Superior temporal gyrus (tissue), 1 donor: ENCODE data around the gene HOXC5.

Experiments used
- DNase-seq: peaks from one replicate; pipeline ENCODE4 v3.0.0-alpha.2; 2016; ENCODE audit errors: extremely low spot score

HOXC5 gene

DNA sequence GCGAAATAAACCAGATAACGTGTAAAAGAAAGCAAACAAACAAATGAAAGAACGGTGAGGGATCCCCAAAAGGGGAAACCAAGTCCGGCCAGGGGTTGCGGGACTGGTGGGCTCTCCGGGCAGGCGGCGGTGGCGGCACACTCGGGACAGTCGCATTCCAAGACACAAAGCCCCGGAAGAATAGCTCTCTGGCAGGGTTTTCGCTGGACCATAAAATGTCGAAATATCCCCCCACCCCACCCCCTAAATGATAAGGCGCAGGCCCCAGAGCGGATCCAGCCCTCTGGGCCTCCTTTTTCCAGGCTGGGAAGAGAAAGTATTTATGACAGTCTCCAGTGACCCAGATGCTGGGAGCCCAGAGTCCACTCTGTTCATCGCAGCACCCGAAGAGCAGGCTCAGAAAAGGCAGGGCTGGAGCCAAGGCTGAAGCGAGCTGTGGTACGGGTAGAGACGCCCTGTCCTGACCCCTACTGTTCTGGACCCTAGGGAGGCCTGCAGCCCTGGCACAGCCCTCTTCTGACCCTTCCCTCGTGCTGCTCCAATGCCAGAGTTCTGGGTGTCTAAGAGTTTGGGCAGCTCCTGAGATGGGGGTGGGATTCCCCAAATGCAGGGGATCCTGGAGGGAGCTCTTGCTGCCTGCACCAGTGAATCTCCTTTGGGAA, 26.2 kb upstream of the HOXC5 start:
- no peak for DNase-seq

DNA sequence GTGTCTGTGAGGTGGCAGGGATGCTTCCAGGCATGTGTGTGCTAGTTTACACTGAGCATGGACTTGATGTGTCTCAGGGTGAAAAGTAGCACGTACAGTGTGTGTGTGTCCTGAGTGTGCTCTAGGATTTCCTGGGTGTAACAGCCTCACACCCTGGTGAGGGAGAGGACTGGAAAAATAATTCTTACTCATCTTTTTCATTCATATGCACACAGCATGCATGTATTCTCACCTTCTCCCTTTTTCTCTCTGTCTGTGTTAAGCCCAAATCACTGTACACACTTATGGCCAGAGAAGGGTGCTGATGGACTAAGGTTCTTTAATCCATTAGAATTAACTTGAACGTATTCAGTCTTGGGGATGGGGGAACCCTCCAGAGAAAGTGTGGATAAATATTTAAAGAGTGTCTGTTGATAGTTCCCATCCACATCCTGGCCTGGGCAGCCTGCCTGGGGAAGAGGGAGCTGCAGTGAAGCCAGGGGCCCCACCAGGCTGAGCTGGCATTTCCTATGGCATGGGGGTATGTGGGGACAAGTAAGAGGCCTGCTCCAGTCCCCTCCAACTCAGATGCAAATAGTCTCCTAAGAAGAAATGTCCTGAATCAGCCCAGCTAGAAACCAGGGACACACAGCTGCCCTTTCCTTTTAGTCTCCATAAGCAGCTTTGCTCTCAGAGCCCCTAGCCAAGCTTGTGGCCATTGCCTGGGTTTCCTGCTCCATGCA, 25.2 kb upstream of the HOXC5 start:
- no peak for DNase-seq

DNA sequence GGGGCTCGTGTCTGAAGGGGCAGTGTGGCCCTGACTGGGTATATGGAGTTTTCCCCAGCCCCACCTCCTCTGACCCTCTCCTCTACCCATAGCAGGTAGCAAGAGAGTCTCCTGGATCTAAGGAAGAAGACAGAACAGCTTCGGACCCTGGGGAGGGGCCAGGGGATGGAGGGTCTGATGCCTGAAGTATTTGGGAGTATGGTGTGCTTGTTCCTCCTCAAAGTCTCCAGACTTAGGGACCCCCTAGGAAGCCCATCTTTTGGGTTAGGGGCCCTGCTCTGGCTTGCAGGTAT, 24.6 kb upstream of the HOXC5 start:
- DNase-seq = no peak

DNA sequence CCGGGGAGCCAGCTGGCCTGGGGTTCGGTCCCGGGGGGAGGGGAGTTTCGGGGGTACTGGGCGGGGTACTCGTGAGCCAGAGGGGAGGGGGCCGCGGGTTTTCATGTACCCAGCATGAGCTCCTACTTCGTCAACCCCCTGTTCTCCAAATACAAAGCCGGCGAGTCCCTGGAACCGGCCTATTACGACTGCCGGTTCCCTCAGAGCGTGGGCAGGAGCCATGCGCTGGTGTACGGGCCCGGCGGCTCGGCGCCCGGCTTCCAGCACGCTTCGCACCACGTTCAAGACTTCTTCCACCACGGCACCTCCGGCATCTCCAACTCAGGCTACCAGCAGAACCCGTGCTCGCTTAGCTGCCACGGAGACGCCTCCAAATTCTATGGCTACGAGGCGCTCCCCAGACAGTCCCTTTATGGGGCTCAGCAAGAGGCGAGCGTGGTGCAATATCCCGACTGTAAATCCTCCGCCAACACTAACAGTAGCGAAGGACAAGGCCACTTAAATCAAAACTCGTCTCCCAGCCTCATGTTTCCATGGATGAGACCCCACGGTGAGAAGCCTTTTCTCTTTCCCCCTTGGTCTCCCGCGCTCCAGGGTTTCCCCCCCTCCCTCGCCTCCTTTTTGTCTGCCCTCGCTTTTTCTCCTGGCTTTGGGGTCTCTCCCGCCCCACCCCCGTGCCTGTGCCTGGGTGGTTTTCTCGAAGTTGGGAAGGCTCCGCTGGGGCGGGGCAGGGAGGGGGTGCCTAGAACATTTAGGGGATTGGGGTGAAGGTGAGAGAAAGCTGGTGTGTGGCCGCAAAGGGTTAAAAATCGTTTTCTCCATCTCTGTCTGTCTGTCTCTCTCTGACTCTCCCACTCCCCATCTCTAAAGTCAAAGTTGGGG, 23.4 kb upstream of the HOXC5 start:
- no peak for DNase-seq

DNA sequence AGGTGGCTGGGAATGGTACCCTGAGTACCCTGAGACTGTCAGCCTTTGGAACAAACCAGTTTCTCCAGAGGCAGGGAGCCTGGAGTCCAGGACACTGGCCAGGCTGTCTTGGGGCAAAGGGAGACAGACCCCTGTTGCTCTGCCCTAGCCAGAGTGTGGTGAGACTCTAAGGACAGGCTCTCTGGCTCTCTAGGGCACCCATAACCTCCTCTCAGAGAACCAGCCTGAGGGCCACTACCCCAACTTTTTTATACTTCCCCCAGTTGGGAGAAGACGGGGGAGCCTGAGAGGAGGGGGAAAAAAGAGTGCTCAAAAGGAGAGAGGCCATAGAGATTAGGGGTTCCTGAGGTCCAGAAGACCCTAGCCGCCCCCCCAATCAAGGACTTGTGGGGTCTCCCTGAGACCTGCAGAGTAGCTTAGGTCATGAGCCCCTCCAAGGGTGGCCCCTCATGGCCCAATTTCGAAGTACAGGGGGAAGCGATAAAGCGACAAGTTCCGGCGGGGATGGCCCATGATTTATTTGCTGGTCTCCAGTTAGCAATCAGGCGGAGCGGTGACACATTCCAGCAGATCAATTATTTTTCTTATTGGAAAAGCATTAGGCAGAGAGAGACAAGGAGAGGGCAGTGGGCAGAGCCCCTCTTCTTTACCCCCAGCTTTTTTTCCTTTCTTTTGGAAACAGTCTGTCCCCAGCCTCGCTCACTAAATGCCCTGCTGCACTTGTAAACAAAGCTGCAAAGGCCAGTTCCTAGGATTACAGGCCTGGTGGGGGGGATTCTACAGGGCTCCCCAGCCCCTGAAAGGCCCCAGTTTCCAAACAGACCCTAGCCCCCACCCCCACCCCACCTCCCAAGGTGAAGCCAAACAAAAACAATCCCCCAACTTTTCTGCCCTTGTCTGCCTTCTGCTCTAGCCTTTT, 22.5 kb upstream of the HOXC5 start:
- no peak for DNase-seq

DNA sequence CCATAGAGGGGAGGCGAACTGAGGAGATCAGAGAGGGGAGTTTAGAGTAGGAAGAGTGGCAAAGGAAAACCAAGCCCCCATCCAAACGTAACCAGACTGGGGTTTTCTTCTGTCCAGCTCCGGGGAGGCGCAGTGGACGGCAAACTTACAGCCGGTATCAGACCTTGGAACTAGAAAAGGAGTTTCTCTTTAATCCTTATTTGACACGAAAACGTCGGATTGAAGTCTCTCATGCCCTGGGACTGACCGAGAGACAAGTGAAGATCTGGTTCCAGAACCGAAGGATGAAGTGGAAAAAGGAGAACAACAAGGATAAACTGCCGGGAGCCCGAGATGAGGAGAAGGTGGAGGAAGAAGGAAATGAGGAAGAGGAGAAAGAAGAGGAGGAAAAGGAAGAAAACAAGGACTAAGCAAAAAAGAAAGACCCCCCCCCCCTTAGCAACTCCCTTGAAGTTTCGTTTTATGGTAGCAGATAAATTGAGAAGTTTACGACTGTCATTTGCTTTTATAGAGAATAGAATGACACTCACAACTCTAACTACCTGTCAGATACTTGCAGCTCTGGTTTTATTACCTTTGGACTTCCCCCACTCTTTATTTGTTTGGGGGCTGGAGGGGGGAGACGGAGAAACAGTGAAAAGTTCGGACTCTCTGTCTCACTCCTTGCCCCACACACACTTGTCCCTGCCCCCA, 21.7 kb upstream of the HOXC5 start:
- DNase-seq = no peak

DNA sequence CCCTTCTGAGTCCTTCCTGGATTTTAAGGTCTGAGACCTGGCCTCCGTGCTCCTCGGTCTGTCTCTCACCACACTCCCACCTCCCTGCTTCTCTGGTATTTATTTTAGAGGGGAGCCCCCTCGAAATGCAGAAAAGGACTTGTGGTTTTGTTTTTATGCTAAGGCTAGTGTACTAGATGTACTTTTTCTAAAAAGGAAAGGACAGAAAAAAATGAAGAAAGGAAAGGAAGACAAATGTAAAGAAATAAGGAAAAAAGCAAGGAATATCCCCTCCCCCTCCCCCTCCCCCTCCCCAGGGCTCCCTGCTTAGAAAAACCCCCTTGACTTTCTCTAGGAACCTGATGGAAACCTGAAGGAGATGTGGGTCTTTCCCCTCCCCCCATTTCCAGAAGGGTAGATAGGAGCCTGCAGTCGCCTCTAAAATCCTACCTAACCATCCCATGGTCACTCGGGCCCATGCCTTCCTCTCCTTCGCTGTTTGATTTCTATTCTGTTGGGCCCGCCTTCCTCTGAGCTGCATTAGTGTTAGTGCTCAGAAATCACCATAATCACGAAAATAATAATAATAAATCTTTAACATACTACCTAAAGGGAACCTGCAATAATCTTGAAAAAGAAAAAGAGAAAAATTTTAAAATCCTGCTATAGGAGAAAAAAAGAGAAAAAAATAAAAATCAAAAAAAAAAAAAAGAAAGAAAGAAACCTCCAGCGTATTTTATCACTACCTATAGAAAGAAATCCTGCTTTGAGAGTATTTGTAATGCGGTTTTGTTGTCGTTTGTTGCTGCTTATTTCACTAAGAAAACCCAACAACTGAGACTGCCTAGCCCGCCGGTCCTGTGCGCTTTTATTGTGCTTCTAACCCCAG, 21.0 kb upstream of the HOXC5 start:
- DNase-seq = no peak

DNA sequence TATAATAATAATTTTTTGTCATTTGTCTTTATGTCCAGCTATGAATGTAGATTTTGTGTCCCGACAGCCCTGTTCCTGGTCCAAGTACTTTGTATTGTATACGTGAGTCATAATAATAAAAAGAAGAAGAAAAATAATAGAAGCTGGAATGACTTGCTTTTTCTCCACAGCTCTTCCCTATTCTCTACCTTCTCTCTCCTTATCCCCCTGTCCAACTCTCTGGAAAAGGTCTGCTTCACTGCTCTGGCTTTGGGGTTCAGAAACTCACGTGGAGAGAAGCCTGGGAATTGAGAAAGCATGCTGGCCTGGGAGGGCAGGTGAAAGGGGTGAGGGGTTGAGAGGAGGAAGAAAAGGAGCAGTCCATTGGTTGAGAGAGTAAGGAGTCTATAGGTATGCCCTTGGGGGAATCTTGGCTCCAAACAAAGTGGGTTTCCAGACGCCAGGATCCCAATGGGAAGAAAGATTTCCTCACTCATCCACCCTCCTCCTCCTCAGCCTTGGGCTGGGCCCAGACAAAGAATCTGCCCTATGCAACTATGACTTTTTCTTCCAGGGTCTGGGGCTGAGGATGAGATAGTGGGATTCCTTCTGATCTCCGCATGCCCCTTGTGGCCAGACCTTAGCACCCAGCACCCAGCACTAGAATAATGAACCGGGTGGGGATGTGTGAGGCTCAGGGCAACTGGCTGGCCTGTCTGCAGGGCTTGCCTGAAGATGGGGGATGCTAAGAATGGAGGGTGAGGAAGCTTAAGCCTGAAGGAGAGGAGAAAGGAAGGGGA, 20.0 kb upstream of the HOXC5 start:
- DNase-seq = no peak

DNA sequence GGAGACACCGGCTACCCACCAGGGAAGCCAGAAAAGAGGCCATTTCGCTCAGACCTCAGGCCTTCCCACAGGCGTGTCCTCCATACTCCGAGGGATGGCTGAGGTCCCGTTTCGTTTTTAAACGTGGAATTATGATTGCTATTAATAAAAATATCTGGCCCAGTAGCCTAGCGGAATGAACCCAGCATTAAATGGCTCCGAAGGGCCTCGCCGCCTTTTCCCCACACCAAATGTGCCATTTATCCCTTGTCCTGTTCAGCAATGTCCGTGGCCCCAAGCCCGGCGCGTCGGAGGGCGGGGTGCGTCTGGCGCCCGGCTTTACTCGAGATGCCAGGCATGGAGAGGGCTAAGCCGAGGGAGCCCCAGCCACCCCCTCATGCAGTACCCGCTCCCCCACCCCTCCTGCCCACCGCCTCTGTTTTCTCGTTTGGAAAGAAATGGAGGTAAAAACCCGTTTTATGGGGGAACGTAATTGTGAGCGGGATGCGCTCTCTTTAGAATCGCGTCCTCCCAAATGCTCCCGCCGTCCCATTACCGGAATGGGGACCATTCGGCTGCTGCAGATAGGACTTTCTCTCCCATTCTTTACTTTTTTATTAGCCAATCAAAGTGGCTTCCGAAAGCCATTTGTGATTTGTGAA, 18.4 kb upstream of the HOXC5 start:
- no peak for DNase-seq

DNA sequence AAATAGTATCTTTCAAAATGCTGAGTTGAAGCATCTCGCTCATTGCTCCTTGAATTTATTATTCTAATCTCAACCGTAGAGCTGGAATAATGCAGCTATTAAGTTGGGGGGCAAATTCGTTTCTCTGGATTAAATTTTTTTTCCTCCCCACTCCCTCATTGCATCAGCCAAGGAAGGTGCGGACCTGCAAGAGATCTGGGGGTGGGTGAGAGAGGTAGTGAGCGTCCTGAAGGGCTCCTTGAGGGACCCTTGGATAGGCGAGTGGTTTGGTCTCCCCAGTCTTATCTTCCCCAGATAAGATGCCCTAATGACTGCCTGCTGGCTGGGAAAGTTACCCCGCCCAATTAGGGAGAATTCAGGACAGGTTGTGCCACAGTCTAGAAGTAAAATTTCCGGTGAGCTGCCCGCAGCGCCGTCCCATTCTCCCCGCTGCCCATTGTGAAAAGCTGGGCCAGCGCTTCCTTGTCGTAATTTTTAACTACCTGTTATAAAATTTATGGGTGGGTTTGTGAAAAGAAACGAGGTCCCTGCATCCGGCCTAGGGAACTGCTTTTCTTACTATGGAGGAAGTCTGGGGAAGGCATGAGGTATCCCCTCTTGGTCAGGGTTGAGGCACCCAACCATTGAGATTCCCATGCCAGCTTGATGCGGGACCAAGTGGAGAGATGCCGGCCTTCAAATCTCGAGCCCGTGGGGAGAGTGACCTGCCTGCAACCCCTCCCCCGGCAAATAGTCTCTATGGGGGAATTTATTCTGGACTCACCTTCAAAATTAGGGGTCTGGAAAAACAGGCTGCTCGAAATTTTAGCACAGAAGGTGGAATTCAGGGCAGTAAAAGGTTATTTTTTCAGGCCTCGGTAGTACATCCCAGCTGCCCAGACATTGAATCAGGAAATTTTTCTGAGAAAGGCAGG, 17.6 kb upstream of the HOXC5 start:
- no peak for DNase-seq

DNA sequence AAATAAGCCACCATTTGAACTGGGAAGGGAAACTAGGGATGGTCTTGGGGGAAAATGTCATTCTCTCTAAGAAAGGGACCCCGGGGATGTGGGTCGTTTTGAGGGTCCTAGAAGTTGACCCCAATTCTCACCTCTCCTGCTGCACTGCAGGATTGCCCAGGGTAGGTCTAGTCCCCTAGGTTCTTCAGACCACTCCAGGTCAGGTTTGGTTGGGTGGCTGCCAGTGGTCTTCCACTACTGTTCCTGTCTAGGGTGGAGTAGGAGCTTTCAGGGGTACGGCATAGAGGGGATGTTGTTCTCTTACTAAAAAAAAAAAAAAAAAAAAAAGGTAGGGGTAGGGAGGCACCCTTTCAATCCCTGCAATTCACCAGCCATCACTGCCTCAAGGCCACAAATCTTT, 16.8 kb upstream of the HOXC5 start:
- no peak for DNase-seq

DNA sequence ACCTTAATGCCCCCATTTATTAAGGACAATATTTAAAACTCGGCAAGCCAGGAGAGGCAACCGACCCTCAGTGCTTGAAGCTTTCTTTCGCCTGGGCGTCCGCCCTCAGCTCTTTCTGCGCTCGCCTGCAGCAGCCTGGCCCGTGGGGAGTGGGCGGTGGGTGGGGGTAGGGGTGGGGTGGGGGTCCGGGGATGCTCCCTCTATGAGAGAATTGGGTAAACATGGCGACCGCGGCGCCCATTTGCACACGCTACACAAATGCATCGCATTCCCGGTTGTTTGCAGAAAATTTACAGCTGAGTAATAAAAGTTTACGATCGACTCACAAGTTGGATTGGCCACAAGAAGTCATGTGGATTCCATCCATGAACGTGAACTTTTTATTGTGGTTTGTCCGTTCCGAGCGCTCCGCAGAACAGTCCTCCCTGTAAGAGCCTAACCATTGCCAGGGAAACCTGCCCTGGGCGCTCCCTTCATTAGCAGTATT, 16.3 kb upstream of the HOXC5 start:
- DNase-seq = no peak

DNA sequence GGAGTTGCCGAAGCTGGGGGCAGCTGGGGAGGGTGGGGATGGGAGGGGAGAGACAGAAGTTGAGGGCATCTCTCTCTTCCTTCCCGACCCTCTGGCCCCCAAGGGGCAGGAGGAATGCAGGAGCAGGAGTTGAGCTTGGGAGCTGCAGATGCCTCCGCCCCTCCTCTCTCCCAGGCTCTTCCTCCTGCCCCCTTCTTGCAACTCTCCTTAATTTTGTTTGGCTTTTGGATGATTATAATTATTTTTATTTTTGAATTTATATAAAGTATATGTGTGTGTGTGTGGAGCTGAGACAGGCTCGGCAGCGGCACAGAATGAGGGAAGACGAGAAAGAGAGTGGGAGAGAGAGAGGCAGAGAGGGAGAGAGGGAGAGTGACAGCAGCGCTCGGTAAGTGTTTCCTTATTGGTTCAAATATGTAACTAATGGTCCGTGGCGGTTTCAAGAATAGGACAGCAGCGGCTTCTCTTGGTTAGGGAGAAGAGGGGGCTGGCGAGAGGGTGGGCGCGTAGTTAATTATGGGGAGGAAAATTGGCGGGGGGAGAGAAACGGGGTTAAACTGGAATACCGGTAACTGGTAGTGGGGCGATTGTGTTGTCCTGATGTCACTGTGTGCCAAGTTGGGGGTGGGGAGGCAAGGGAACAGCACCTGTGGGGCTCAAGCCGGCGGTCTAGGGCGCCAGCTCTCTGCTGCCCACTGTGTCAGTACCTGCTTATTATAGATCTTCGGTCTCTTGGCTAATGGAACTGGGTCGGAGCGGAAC, 15.6 kb upstream of the HOXC5 start:
- DNase-seq = no peak

DNA sequence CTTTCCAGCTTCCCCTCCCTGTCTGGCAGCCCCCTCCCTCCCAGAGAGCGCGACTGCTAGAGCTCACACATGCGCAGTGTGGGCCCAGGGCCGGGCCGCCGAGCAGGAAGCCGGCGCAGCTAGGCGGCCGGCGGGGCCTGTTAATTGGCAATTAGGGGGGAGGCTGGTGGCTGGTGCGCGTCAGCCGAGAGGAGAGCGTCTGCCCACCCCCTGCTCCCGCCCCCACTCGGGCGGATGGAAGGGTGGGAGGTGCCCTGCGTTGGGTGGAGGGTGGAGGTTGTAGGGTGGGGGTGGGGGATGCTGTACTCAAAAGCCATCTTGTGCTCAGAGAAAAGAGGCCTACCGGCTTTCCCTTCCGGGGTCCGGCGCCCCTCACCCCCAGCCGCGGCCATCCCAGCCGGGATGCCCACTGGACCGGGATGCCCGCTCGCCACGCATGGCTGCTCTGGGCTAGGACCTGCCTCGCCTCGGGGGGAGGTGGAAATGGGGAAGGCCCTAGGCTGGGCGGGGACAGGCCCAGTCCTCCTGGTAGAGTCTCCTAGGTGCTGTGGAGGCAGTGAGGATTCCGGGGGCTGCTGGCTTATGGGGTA, 14.9 kb upstream of the HOXC5 start:
- DNase-seq = peak; percentile 17

DNA sequence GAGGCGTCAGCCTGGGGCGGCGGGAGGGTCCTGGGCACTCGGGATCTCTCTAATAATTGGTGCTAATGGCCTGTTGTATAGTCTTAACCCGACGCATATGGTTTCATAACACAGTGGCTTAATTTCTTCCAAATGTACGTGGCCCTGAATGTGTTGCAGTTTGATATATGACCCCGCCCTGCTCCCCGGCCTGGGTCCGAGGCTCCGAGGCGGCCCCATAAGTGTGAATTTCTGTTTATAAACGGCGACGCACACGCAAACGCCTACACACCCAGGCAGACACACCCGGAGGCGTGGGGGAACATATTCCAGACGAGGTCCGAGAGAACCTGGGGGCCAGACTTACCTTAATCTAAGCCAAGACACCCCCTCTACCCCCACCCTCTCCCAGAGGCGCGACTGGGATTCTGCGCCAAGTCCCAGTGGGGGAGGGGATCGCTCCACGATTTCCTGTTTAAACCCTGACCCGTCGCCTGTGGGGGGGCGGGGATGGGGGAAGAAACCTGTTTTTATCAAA, 14.3 kb upstream of the HOXC5 start:
- DNase-seq = no peak

DNA sequence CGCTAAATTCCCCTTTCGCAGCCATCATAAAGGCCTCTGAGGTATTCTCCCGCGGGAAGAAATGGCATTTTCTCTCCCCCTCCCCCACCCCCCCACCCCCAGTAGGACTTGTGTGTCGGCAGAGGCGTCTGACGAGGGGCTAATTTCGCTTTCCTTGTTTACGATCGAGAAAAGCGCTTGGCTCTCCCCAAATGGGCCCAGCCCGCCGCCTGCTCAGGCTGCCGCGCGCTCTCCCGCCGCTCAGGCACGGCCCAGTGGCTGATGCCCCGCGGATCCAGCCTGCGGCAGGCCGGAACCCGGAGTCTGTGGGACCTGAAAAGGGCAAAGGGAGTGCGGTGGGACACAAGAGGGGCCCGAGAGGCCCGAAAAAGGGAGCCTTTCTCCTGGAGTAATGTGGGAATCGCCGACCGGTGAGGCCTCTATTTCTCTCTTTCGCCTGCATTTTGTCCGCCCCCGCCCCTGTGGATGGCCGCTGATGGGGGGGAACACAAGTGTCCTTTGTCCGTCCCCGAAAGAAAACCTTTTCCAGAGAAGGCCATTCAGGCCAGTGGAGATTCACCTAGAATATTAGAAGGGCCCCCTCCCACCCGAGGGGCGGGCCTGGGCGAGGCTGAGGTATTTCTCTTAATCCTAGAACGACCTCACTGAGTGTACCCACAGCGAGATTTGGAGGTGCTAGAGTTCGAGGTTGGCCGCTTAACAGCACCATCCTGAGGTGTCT, 13.6 kb upstream of the HOXC5 start:
- no peak for DNase-seq
